ENCODE measurements around the gene RAD9A. TPM values are rescaled to one million over a fixed set of nuclear protein-coding genes. Genes with fewer than 3 reads are reported as not detected.

Gene RAD9A
- total and polyA plus RNA-seq, 4 donors, result 8.8 to 56.2 (median 19.8) TPM

DNA sequence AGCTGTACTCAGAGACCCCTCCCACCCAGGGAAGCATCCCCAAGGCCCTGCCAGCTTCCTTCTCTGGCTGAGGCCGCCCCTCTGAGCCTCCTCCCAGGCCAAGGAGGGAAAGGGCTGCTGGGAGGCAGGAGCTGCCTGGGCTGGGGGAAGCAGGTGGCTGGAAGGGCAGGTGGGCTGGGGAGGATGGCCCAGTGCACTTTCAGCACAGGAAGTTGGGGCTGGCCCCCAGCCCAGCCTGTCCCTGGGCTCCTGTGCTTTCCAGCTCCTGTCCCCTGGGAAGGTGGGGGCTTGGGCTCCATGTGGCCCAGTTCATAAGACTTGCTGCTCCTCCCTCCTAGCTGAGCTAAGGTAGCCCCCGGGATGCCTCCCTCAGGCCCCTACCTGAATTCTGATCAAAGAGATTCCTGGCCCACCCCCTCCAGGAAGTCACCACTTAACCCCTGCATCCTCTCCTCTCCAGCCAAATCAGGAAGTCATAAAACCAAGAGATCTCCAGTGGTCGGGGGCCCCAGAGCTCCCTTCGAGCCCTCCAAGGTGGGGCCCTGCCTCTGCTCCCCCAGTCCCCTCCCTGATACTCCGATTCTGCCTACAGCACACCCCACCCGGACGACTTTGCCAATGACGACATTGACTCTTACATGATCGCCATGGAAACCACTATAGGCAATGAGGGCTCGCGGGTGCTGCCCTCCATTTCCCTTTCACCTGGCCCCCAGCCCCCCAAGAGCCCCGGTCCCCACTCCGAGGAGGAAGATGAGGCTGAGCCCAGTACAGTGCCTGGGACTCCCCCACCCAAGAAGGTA, 5.0 kb downstream of the RAD9A start:
- DNase-seq, result no peak
- ATAC-seq (ENCODE audit: low FRiP score), result no peak
- intact Hi-C loops (cut with DNase I), result loop anchor here in 1 of 2 donors (10.0 kb wide), 1 partner anchor 108 kb away; the partner anchor contains the start of genes CDK2AP2 and PITPNM1
- no peaks in the 10 kb centered on the region for H3K9me3 ChIP-seq (ENCODE audit: control insufficient read depth, low read length)
- H3K4me1 ChIP-seq (ENCODE audit: control insufficient read depth in 1 of 2, insufficient read depth in 2 of 2, low read length in 2 of 2), result no peaks in the 10 kb centered on the region
- H3K27ac ChIP-seq (ENCODE audit: low read depth in 1 of 2, low read length in 2 of 2), result no peak overlapping the region
- H3K4me3 ChIP-seq (ENCODE audit: low read length in 2 of 2), result no peak overlapping the region
- no peaks in the 10 kb centered on the region for H3K27me3 ChIP-seq (ENCODE audit: control insufficient read depth in 1 of 2, insufficient read depth in 2 of 2, low read length in 1 of 2)
- 59 to 62% methylated on average over 12 to 13 of the region's 13 CpGs for WGBS, 2 donors
- peaks cover 4 to 7% of the 10 kb centered on the region in 2 donors for H3K36me3 ChIP-seq (ENCODE audit: control insufficient read depth in 1 of 2, insufficient read depth in 2 of 2, low read length in 1 of 2)

- Histone ChIP-seq H3K4me3 (ENCODE audit: low read length in 2 of 2) (no peak overlapping the region), H3K4me1 (ENCODE audit: control insufficient read depth in 1 of 2, insufficient read depth in 2 of 2, low read length in 2 of 2) (no peaks in the 10 kb centered on the region), H3K9me3 (ENCODE audit: control insufficient read depth, low read length) (no peaks in the 10 kb centered on the region), H3K27ac (ENCODE audit: low read depth in 1 of 2, low read length in 2 of 2) (no peak overlapping the region), H3K36me3 (ENCODE audit: control insufficient read depth in 1 of 2, insufficient read depth in 2 of 2, low read length in 1 of 2) (peaks cover 4 to 7% of the 10 kb centered on the region in 2 donors), H3K27me3 (ENCODE audit: control insufficient read depth in 1 of 2, insufficient read depth in 2 of 2, low read length in 1 of 2) (no peaks in the 10 kb centered on the region)
- ATAC-seq (ENCODE audit: low FRiP score) (no peak), DNase-seq (no peak)
- WGBS, 2 donors, result 73 to 76% methylated on average over 6 of the region's 6 CpGs
- intact Hi-C loops (cut with DNase I), result loop anchor here in 1 of 2 donors (10.0 kb wide), 1 partner anchor 107 kb away; the partner anchor contains the start of genes CDK2AP2 and PITPNM1
Observed at GRCh38 chr11:67397536-67397935, 5.8 kb downstream of the RAD9A start.

DNA sequence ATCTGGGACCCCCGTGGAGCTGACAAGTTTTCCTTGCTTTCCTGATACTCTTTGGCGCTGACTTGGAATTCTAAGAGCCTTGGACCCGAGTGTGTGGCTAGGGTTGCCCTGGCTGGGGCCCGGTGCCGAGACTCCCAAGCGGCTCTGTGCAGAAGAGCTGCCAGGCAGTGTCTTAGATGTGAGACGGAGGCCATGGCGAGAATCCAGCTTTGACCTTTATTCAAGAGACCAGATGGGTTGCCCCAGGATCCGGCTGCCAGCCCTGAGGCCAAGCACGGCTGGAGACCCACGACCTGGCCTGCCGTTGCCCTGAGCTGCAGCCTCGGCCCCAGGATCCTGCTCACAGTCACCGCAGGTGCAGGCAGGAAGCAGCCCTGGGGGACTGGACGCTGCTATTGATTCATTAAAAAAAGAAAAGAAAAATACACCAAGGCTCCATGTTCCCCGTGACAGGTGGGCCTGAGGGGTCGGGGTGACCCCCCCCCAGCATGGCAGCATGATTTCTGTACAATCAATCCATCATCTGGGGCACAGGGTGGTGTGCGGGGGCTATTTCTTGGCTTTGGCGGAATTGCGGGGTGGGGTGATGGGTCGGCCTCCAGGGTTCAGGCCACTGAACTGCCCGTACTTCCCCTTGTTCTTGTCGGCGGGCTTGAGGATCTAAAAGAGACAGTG, 6.3 kb downstream of the RAD9A start:
- no peak overlapping the region for H3K27ac ChIP-seq (ENCODE audit: low read depth in 1 of 2, low read length in 2 of 2)
- no peak overlapping the region for H3K4me3 ChIP-seq (ENCODE audit: low read length in 2 of 2)
- DNase-seq (no peak), ATAC-seq (ENCODE audit: low FRiP score) (no peak)
- no peaks in the 10 kb centered on the region for H3K9me3 ChIP-seq (ENCODE audit: control insufficient read depth, low read length)
- no peaks in the 10 kb centered on the region for H3K4me1 ChIP-seq (ENCODE audit: control insufficient read depth in 1 of 2, insufficient read depth in 2 of 2, low read length in 2 of 2)
- H3K36me3 ChIP-seq (ENCODE audit: control insufficient read depth in 1 of 2, insufficient read depth in 2 of 2, low read length in 1 of 2), result peaks cover 4 to 7% of the 10 kb centered on the region in 2 donors
- no peaks in the 10 kb centered on the region for H3K27me3 ChIP-seq (ENCODE audit: control insufficient read depth in 1 of 2, insufficient read depth in 2 of 2, low read length in 1 of 2)
- intact Hi-C loops (cut with DNase I), result loop anchor here in 1 of 2 donors (10.0 kb wide), 1 partner anchor 107 kb away; the partner anchor contains the start of genes CDK2AP2 and PITPNM1
- 84 to 86% methylated on average over 24 of the region's 24 CpGs for WGBS, 2 donors

DNA sequence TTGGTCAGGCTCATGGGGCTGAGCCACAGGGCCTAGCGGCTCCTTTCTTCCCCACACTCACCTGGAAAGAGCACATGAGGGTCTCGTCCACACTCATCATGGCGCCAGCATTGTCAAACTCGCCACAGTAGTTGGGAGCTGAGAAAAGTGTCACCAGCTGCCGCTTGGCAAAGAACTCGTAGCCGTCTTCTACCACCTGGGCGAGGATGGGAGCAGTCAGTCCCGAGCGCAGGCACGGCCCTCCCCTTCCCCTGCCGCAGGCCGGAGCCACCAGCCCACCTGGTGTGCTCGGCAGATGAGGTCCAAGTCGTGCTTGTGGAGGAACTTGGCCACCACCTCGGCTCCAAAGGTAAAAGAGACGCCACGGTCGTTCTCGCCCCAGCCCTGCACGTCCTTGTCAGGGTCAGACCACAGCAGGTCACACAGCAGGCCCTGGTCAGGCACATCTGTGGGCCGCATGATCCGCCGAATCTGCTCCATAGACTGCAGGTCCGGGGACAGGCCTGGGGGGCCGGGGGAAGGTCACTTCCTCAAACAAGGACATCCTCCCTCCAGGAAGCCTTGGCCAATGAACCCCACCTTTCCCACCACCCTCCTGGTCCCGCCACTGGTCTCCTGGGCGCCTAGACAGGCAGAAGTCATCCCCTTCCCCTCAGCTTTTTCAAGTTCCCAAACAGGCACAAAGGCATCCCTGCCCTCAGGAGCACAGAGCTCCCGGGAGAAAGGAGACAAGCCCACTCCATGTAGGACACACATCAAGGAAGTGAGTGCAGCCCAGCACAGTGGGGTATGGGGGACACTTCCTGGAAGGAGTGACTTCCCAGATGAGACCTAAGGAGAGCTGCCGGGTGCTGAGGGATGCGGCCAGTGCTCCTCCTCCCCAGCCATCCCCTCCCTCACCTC, 7.1 kb downstream of the RAD9A start:
- Histone ChIP-seq H3K27ac (ENCODE audit: low read depth in 1 of 2, low read length in 2 of 2) (no peak overlapping the region), H3K4me3 (ENCODE audit: low read length in 2 of 2) (no peak overlapping the region), H3K9me3 (ENCODE audit: control insufficient read depth, low read length) (no peaks in the 10 kb centered on the region), H3K4me1 (ENCODE audit: control insufficient read depth in 1 of 2, insufficient read depth in 2 of 2, low read length in 2 of 2) (no peaks in the 10 kb centered on the region), H3K27me3 (ENCODE audit: control insufficient read depth in 1 of 2, insufficient read depth in 2 of 2, low read length in 1 of 2) (no peaks in the 10 kb centered on the region), H3K36me3 (ENCODE audit: control insufficient read depth in 1 of 2, insufficient read depth in 2 of 2, low read length in 1 of 2) (peaks cover 4 to 7% of the 10 kb centered on the region in 2 donors)
- WGBS, 2 donors, result 82 to 83% methylated on average over 30 to 31 of the region's 31 CpGs
- no peak for DNase-seq
- intact Hi-C loops (cut with DNase I), result loop anchor here in 1 of 2 donors (10.0 kb wide), 1 partner anchor 106 kb away; the partner anchor contains the start of genes CDK2AP2 and PITPNM1
- ATAC-seq (ENCODE audit: low FRiP score), result no peak

DNA sequence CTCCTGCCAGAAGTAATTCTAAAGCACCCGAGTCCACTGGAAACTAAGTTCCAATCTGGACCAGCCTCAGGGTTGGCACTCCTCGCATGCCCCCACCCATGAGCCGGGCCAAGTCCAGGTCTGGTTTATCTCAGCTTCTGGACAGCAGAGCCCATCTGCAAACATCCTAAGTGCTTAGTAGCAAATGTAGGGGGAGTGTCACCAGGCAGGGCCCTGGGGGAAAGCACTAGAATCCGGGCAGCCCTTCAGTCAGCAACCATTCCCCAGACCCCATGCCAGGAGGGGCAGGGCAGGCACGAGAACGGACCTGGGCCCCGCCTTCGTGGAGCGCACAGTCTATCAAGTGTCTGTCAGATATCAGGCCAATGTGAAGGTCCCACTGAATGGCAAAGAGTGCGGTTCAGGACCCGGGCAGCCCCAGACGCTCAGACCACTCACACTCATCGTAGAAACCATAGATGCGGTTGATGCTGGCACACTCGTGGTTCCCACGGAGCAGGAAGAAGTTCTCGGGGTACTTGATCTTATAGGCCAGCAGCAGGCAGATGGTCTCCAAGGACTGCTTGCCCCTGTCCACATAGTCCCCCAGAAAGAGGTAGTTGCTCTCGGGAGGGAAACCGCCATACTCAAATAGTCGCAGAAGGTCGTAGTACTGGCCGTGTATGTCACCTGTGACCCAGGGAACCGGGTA, 8.6 kb downstream of the RAD9A start:
- Histone ChIP-seq H3K27me3 (ENCODE audit: control insufficient read depth in 1 of 2, insufficient read depth in 2 of 2, low read length in 1 of 2) (no peaks in the 10 kb centered on the region), H3K4me1 (ENCODE audit: control insufficient read depth in 1 of 2, insufficient read depth in 2 of 2, low read length in 2 of 2) (no peaks in the 10 kb centered on the region), H3K27ac (ENCODE audit: low read depth in 1 of 2, low read length in 2 of 2) (no peak overlapping the region), H3K36me3 (ENCODE audit: control insufficient read depth in 1 of 2, insufficient read depth in 2 of 2, low read length in 1 of 2) (peaks cover 4 to 7% of the 10 kb centered on the region in 2 donors), H3K9me3 (ENCODE audit: control insufficient read depth, low read length) (no peaks in the 10 kb centered on the region), H3K4me3 (ENCODE audit: low read length in 2 of 2) (peak overlapping the region; percentile 60 to 66)
- intact Hi-C loops (cut with DNase I), result loop anchor here (5.0 kb wide), 2 partner anchors 67 to 182 kb away; partner anchors contain the start of genes TMEM134 (in 2 of the 2) and GSTP1 (in 1 of the 2)
- DNase-seq, result no peak
- ATAC-seq (ENCODE audit: low FRiP score), result no peak
- 28 to 31% methylated on average over 23 of the region's 23 CpGs for WGBS, 2 donors

DNA sequence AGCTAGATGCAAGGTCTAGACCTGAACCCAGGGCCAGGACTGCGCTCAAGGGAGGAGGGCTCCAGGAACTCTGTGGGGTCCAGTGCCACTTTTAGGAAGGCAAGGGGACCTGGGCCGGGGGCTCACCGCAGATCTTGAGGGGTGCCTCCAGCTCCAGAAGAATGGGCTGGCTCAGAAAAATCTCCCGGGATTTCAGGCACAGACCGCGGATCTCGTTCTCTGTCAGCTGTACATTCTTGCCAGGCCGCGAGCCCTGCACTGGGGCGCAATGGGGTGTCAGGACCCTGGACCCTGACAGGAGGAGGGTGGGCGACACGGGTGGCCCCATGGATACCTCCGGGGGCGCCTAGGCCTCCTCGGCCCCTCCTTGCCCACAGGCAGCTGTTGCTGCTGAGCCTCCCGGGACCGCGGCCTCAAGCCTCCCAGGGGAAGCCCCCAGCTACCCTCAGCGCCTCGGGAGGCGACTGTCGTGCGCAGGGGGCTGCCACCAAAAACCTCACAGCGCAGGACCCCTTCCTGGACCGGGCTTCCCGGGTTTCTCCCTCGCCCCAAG, 9.2 kb downstream of the RAD9A start:
- intact Hi-C loops (cut with DNase I), result loop anchor here (1.0 to 5.0 kb wide), 3 partner anchors 66 to 181 kb away; partner anchors contain the start of genes TMEM134 (in 2 of the 2) and GSTP1 (in 1 of the 2)
- no peaks in the 10 kb centered on the region for H3K9me3 ChIP-seq (ENCODE audit: control insufficient read depth, low read length)
- H3K4me1 ChIP-seq (ENCODE audit: control insufficient read depth in 1 of 2, insufficient read depth in 2 of 2, low read length in 2 of 2), result no peaks in the 10 kb centered on the region
- DNase-seq (no peak), ATAC-seq (ENCODE audit: low FRiP score) (no peak)
- no peaks in the 10 kb centered on the region for H3K27me3 ChIP-seq (ENCODE audit: control insufficient read depth in 1 of 2, insufficient read depth in 2 of 2, low read length in 1 of 2)
- WGBS, 2 donors, result 3% methylated on average over 20 to 27 of the region's 27 CpGs
- peak overlapping the region in 1 of 2 donors; percentile 60 for H3K27ac ChIP-seq (ENCODE audit: low read depth in 1 of 2, low read length in 2 of 2)
- peak overlapping the region; percentile 60 to 66 for H3K4me3 ChIP-seq (ENCODE audit: low read length in 2 of 2)
- peaks cover 4 to 7% of the 10 kb centered on the region in 2 donors for H3K36me3 ChIP-seq (ENCODE audit: control insufficient read depth in 1 of 2, insufficient read depth in 2 of 2, low read length in 1 of 2)

DNA sequence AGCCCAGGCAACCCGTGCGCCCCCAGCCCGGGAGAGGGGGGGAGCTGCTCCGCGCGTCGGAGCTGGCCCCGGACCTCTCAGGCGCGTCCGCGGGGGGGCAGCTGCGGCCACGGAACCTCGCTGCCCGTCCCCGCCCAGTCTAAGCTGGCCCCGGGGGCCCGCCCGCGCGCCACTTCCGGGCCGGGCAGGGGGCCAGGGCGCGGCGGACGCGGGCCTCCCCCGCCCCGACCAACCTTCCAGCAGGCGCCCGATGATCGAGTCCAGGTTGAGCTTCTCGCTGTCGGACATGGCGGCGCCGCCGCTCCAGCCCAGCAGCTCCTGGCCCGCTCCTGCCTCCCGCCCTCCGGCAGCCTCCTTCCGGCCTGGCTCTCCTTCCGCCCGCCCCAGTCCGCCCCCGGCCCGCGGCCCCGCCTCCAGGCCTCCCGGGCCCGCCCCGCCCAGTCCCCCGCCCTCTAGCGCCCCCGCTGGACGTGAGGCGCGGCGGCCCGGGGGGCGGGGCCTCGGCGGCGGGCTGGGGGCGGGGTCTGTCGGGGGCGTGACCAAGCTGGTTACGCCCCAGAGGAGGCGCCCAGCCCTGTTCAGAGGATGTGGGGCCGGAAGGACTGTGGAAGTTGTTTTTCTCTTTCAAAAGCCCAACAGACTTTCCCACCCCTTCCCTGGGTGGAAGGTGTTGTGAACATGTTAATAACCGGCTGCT, 9.9 kb downstream of the RAD9A start, which contains the start of gene PPP1CA:
Gene PPP1CA (minus strand): TSS at position 364 of the 697 bp plus-strand sequence. CDS start 76 bp downstream, at position 288.
- ATAC-seq (ENCODE audit: low FRiP score) (peak; percentile 95), DNase-seq (peak; percentile 94 to 97)
- H3K4me3 ChIP-seq (ENCODE audit: low read length in 2 of 2), result peak within 1 kb of the TSS; percentile 60 to 66
- no peaks in the 10 kb centered on the region for H3K9me3 ChIP-seq (ENCODE audit: control insufficient read depth, low read length)
- peaks cover 4 to 7% of the 10 kb centered on the region in 2 donors for H3K36me3 ChIP-seq (ENCODE audit: control insufficient read depth in 1 of 2, insufficient read depth in 2 of 2, low read length in 1 of 2)
- WGBS, 2 donors, result 0 to 1% methylated on average over 51 to 73 of the region's 73 CpGs
- H3K27ac ChIP-seq (ENCODE audit: low read depth in 1 of 2, low read length in 2 of 2), result peak within 1 kb of the TSS in 1 of 2 donors; percentile 75
- H3K4me1 ChIP-seq (ENCODE audit: control insufficient read depth in 1 of 2, insufficient read depth in 2 of 2, low read length in 2 of 2), result no peaks in the 10 kb centered on the region
- H3K27me3 ChIP-seq (ENCODE audit: control insufficient read depth in 1 of 2, insufficient read depth in 2 of 2, low read length in 1 of 2), result no peaks in the 10 kb centered on the region
- intact Hi-C loops (cut with DNase I), result loop anchor here (1.0 to 5.0 kb wide), 3 partner anchors 66 to 181 kb away; partner anchors contain the start of genes TMEM134 (in 2 of the 2) and GSTP1 (in 1 of the 2)
